ENCODE results near the gene COPS7A.

Gene COPS7A

GRCh38 chr12:6693832-6694355, 30.0 kb upstream of the COPS7A start:
- H3K4me3 ChIP-seq, result no peak overlapping the region
- H4K20me1 ChIP-seq, result peaks cover 0 to 26% (median 4%) of the 10 kb centered on the region in 11 experiments; a peak in 11 of 22 replicates
- no peaks in the 10 kb centered on the region for H3K9me3 ChIP-seq (replicated peaks in 1 of 11)
- peaks cover 65 to 91% (median 81%) of the 10 kb centered on the region in 10 experiments for H3K4me1 ChIP-seq
- H3K36me3 ChIP-seq, result 0 out of 22 replicates have a peak, but pooled peaks cover 0 to 6% (median 0%) of the 10 kb centered on the region in 11 experiments
- H3K4me2 ChIP-seq, result peak overlapping the region; percentile 71 to 99 (median 93); a peak in 18 of 22 replicates
- H3K27ac ChIP-seq, result peak overlapping the region in 1 of 11 experiments; percentile 10; a peak in 1 of 22 replicates
- TF ChIP-seq Cebpa-rat (IDR thresholded peaks at IDR 0.05), result no peak
- H3K9ac ChIP-seq, result peak overlapping the region in 2 of 11 experiments; percentile 12 to 27; a peak in 4 of 22 replicates
- peaks cover 0 to 5% (median 0%) of the 10 kb centered on the region in 11 experiments; a peak in 3 of 22 replicates for H3K27me3 ChIP-seq

- H3K4me2 ChIP-seq, result peak overlapping the region; percentile 71 to 99 (median 93)
- H3K4me3 ChIP-seq, result peak overlapping the region in 1 of 10 experiments; percentile 18; a peak in 1 of 20 replicates
- no peak for TF ChIP-seq Cebpa-rat (IDR thresholded peaks at IDR 0.05)
- H3K9me3 ChIP-seq (replicated peaks in 1 of 11), result no peaks in the 10 kb centered on the region
- peak overlapping the region in 6 of 11 experiments; percentile 11 to 57 (median 24); a peak in 7 of 22 replicates for H3K27ac ChIP-seq
- 0 out of 22 replicates have a peak, but pooled peaks cover 0 to 6% (median 0%) of the 10 kb centered on the region in 11 experiments for H3K36me3 ChIP-seq
- H3K27me3 ChIP-seq, result peaks cover 0 to 11% (median 0%) of the 10 kb centered on the region in 11 experiments; a peak in 8 of 22 replicates
- peaks cover 73 to 100% (median 89%) of the 10 kb centered on the region in 10 experiments for H3K4me1 ChIP-seq
- H3K9ac ChIP-seq, result peak overlapping the region in 4 of 11 experiments; percentile 15 to 51 (median 38); a peak in 5 of 22 replicates
- H4K20me1 ChIP-seq, result peaks cover 0 to 26% (median 4%) of the 10 kb centered on the region in 11 experiments; a peak in 11 of 22 replicates
Measured at GRCh38 chr12:6694701-6695100, 29.1 kb upstream of the COPS7A start.

- Histone ChIP-seq H3K4me3 (peak overlapping the region in 2 of 10 experiments; percentile 18 to 22; a peak in 3 of 20 replicates), H3K36me3 (0 out of 22 replicates have a peak, but pooled peaks cover 0 to 6% (median 0%) of the 10 kb centered on the region in 11 experiments), H3K27me3 (peaks cover 0 to 19% (median 0%) of the 10 kb centered on the region in 11 experiments; a peak in 8 of 22 replicates), H3K9me3 (replicated peaks in 1 of 11) (no peaks in the 10 kb centered on the region), H3K27ac (peak overlapping the region in 6 of 11 experiments; percentile 11 to 57 (median 24); a peak in 8 of 22 replicates), H3K4me2 (peak overlapping the region; percentile 71 to 99 (median 93)), H3K4me1 (peaks cover 73 to 99% (median 89%) of the 10 kb centered on the region in 10 experiments), H3K9ac (peak overlapping the region in 9 of 11 experiments; percentile 8 to 51 (median 32); a peak in 11 of 22 replicates), H4K20me1 (peaks cover 0 to 26% (median 4%) of the 10 kb centered on the region in 11 experiments; a peak in 11 of 22 replicates)
- TF ChIP-seq Cebpa-rat (IDR thresholded peaks at IDR 0.05), result no peak
Measured at GRCh38 chr12:6695313-6696045, 28.4 kb upstream of the COPS7A start.

- Histone ChIP-seq H3K27ac (peak overlapping the region in 7 of 11 experiments; percentile 27 to 74 (median 59); a peak in 12 of 22 replicates), H4K20me1 (peaks cover 0 to 26% (median 4%) of the 10 kb centered on the region in 11 experiments; a peak in 11 of 22 replicates), H3K4me3 (peak overlapping the region in 3 of 10 experiments; percentile 29 to 40 (median 31); a peak in 3 of 20 replicates), H3K36me3 (0 out of 22 replicates have a peak, but pooled peaks cover 0 to 6% (median 0%) of the 10 kb centered on the region in 11 experiments), H3K4me1 (peaks cover 67 to 93% (median 83%) of the 10 kb centered on the region in 10 experiments), H3K27me3 (peaks cover 0 to 34% (median 13%) of the 10 kb centered on the region in 11 experiments; a peak in 16 of 22 replicates), H3K9ac (peak overlapping the region in 7 of 11 experiments; percentile 21 to 66 (median 59); a peak in 12 of 22 replicates), H3K4me2 (peak overlapping the region; percentile 71 to 99 (median 93)), H3K9me3 (replicated peaks in 1 of 11) (no peaks in the 10 kb centered on the region)
- no peak for TF ChIP-seq Cebpa-rat (IDR thresholded peaks at IDR 0.05)
Measured at GRCh38 chr12:6696690-6697583, 26.9 kb upstream of the COPS7A start.

- Histone ChIP-seq H4K20me1 (peaks cover 0 to 26% (median 4%) of the 10 kb centered on the region in 11 experiments; a peak in 11 of 22 replicates), H3K4me1 (peaks cover 67 to 85% (median 75%) of the 10 kb centered on the region in 10 experiments), H3K36me3 (no peaks in the 10 kb centered on the region), H3K4me2 (peak overlapping the region; percentile 71 to 99 (median 93)), H3K4me3 (peak overlapping the region in 2 of 10 experiments; percentile 29 to 31; a peak in 4 of 20 replicates), H3K9ac (peak overlapping the region in 7 of 11 experiments; percentile 21 to 66 (median 59); a peak in 11 of 22 replicates), H3K9me3 (replicated peaks in 1 of 11) (no peaks in the 10 kb centered on the region), H3K27me3 (peaks cover 0 to 36% (median 18%) of the 10 kb centered on the region in 11 experiments; a peak in 16 of 22 replicates), H3K27ac (peak overlapping the region in 6 of 11 experiments; percentile 53 to 74 (median 64); a peak in 12 of 22 replicates)
- no peak for TF ChIP-seq Cebpa-rat (IDR thresholded peaks at IDR 0.05)
Measured at GRCh38 chr12:6697584-6698351, 26.1 kb upstream of the COPS7A start.

- H3K9ac ChIP-seq, result peak overlapping the region in 6 of 11 experiments; percentile 6 to 66 (median 60); a peak in 9 of 22 replicates
- H3K27ac ChIP-seq, result peak overlapping the region in 4 of 11 experiments; percentile 59 to 74 (median 70); a peak in 8 of 22 replicates
- no peaks in the 10 kb centered on the region for H3K36me3 ChIP-seq
- no peaks in the 10 kb centered on the region for H3K9me3 ChIP-seq (replicated peaks in 1 of 11)
- H3K4me2 ChIP-seq, result peak overlapping the region; percentile 71 to 99 (median 97)
- peaks cover 0 to 39% (median 18%) of the 10 kb centered on the region in 11 experiments; a peak in 16 of 22 replicates for H3K27me3 ChIP-seq
- H3K4me1 ChIP-seq, result peaks cover 67 to 80% (median 75%) of the 10 kb centered on the region in 10 experiments
- peak overlapping the region in 1 of 10 experiments; percentile 15; a peak in 3 of 20 replicates for H3K4me3 ChIP-seq
- H4K20me1 ChIP-seq, result peaks cover 0 to 26% (median 4%) of the 10 kb centered on the region in 11 experiments; a peak in 11 of 22 replicates
- no peak for TF ChIP-seq Cebpa-rat (IDR thresholded peaks at IDR 0.05)
Measured at GRCh38 chr12:6698352-6699046, 25.3 kb upstream of the COPS7A start.

Measured in BLaER1 treated with 17β-estradiol and CSF1 and Interleukin-3, amounts not matched to agents 10 nM and 100 nM (cell line).